AG04450 (cell line): ENCODE measurements around the gene THADA. TPM values are rescaled to one million over a fixed set of nuclear protein-coding genes. Genes with fewer than 3 reads are reported as not detected.
A peak's percentile ranks its signal among the peaks of the same experiment; 100 is the strongest.

Experiments used
- CTCF ChIA-PET: fragments of 300-600, 350-600 bp; formaldehyde crosslinking; extraction: SDS; loops from one replicate; lab custom pipeline; 2022; ENCODE audit warnings: antibody characterized with exemption, inconsistent platforms; lab: Charles Lee
- POLR2A ChIA-PET: fragments of 350-600 bp; formaldehyde crosslinking; extraction: SDS; loops from one replicate; lab custom pipeline; 2021; ENCODE audit warnings: antibody characterized with exemption, inconsistent platforms; lab: Yijun Ruan, JAX
- DNase-seq: peaks from one replicate; pipeline ENCODE4 v3.0.0-alpha.2; 2011; ENCODE audit warnings: low read depth, low spot score
- H3K27ac ChIP-seq: one replicate; pipeline ENCODE4 v1.5.1; 2012; ENCODE audit warnings: low read depth, low read length, control low read depth
- H3K27me3 ChIP-seq: one replicate; pipeline ENCODE4 v1.6.0; 2012; ENCODE audit warnings: low read length; ENCODE audit not compliant: control insufficient read depth, insufficient read depth
- H3K4me3 ChIP-seq: 2 replicates; pipeline ENCODE4 v1.5.1; 2011; ENCODE audit warnings: mild to moderate bottlenecking, low read depth, low read length, control low read depth
- H3K9me3 ChIP-seq: 2 replicates; pipeline ENCODE4 v1.5.1; 2012; ENCODE audit warnings: low read length; ENCODE audit not compliant: control insufficient read depth, insufficient read depth
- polyA plus RNA-seq: library from polyadenylated mRNA; depleted of rRNA; stranded (reverse); fragments of >200 nt; gene quantifications from 2 replicates; pipeline ENCODE4 v1.2.3, GENCODE V29; 2011
- TF ChIP-seq, protein P1 (sequence below): IDR thresholded peaks from 2 replicates; pipeline ENCODE4 v1.5.1; 2011; ENCODE audit warnings: low read depth, low read length, control low read depth, inconsistent platforms

THADA gene
- polyA plus RNA-seq, 1 experiment = 15.0 TPM

DNA sequence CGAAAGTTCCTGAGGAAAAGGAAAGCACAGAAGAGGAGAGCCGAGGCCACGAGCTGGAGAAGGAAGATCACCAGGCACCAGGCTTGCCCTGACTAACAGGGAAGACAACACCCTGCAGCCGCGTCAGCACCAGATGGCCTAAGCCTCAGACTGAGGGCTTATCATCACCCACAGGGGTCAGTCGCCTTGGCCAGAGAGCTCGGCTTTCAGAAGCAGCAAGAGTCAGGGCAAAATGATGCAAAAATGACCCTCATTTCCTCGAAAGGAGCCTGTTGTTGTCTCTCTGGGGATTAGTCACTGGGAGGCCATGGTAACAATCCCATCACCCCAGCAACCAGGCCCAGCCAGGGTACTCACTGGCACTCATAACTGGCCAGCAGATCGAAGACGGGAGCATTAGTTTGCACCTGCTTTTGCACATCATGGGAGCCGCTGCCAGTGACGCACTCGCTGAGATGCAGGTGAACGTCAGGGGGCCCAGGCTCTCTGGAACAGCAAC lies 326.7 kb downstream of the THADA start:
- Histone ChIP-seq H3K9me3 (no peaks in the 10 kb centered on the region), H3K27me3 (no peaks in the 10 kb centered on the region), H3K4me3 (peak overlapping the region; percentile 12), H3K27ac (peak overlapping the region; percentile 90)
- peak; percentile 92 for DNase-seq
- TF ChIP-seq, protein P1, sequence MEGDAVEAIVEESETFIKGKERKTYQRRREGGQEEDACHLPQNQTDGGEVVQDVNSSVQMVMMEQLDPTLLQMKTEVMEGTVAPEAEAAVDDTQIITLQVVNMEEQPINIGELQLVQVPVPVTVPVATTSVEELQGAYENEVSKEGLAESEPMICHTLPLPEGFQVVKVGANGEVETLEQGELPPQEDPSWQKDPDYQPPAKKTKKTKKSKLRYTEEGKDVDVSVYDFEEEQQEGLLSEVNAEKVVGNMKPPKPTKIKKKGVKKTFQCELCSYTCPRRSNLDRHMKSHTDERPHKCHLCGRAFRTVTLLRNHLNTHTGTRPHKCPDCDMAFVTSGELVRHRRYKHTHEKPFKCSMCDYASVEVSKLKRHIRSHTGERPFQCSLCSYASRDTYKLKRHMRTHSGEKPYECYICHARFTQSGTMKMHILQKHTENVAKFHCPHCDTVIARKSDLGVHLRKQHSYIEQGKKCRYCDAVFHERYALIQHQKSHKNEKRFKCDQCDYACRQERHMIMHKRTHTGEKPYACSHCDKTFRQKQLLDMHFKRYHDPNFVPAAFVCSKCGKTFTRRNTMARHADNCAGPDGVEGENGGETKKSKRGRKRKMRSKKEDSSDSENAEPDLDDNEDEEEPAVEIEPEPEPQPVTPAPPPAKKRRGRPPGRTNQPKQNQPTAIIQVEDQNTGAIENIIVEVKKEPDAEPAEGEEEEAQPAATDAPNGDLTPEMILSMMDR = peak; percentile 30
- CTCF ChIA-PET = interaction anchor here (1.0 to 1.4 kb wide), 3 partner anchors 18 to 215 kb away, joined by 3 to 4 read pairs (median 4); no protein-coding TSS in a partner anchor
- POLR2A ChIA-PET = interaction anchor here (0.6 to 1.3 kb wide), 4 partner anchors 24 to 610 kb away, joined by 3 to 8 read pairs (median 4); partner anchors contain the start of gene ZFP36L2

DNA sequence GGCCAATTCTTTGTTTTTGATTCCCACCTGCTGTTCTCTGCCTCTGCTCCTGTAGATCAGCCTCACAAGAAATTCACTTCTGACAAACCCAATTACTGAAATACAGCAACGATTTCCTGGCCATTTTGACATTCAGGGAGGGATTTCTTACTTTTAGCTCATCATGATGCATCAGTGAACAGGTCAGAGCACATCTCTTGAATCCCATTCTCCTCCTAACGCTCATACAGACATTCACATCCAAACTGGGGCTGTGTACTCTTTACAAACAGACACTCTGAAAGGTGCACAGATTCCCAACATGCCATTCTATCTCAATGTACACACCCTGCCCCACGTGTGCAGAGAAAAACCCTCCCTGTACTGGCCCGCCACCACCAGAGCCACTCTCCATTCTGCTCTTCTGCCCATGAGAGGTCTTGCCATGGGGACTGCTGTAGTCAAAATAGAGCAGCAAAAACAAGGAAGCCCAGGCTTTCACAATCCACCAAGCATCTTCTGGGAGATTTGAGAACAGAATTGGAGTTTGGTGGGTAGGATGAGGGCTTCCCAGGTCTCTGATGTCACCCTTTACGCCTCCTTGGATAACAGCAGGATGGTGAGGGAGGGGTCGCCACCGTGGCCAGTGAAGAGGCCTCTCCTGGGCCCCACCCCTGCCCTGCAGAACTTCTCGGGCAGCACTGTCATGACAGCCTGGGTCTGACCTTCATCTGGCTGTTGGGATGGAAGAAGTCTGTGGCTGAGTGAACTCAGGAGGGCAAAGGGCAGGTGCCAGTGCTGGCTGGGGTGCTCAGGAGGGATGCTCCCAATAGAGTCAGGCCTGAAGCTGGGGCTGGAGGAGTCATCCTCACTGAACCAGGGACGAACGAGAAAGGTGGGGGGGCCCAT lies 327.5 kb downstream of the THADA start:
- H3K9me3 ChIP-seq = no peaks in the 10 kb centered on the region
- TF ChIP-seq, protein P1 = no peak
- H3K27me3 ChIP-seq = no peaks in the 10 kb centered on the region
- H3K27ac ChIP-seq = peak overlapping the region; percentile 90
- POLR2A ChIA-PET = interaction anchor here (0.6 to 1.3 kb wide), 3 partner anchors 25 to 609 kb away, joined by 3 to 8 read pairs (median 4); partner anchors contain the start of gene ZFP36L2
- peak overlapping the region; percentile 12 for H3K4me3 ChIP-seq
- CTCF ChIA-PET = interaction anchor here (1.0 to 2.3 kb wide), 6 partner anchors 17 to 216 kb away, joined by 3 to 11 read pairs (median 4); no protein-coding TSS in a partner anchor
- no peak for DNase-seq

DNA sequence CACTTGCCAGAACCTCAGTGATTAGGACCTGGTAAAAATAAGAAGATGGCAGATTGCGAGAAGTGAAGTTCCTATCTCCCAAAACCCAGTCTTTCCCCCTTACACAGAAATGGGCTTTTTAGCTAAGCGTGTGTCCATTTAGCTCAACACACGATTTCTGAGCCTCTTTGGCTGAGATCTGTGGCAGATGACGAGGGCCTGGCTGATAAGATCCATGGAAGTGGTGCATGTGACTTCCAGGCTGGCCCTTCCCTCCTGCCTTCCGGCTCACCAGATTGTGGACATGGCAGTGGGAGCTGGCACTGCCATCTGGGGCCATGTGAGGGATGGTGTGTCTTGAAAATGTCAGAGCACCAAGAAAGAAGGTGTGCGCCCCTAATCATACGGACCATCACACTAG lies 328.5 kb downstream of the THADA start:
- DNase-seq = no peak
- Histone ChIP-seq H3K9me3 (no peaks in the 10 kb centered on the region), H3K4me3 (no peak overlapping the region), H3K27ac (no peak overlapping the region), H3K27me3 (no peaks in the 10 kb centered on the region)
- TF ChIP-seq, protein P1 = no peak
- POLR2A ChIA-PET = interaction anchor here (0.6 kb wide), 1 partner anchor 40 kb away, joined by 3 read pairs; no protein-coding TSS in a partner anchor
- CTCF ChIA-PET = interaction anchor here (1.0 to 2.3 kb wide), 3 partner anchors 38 to 217 kb away, joined by 4 to 11 read pairs (median 10); no protein-coding TSS in a partner anchor

DNA sequence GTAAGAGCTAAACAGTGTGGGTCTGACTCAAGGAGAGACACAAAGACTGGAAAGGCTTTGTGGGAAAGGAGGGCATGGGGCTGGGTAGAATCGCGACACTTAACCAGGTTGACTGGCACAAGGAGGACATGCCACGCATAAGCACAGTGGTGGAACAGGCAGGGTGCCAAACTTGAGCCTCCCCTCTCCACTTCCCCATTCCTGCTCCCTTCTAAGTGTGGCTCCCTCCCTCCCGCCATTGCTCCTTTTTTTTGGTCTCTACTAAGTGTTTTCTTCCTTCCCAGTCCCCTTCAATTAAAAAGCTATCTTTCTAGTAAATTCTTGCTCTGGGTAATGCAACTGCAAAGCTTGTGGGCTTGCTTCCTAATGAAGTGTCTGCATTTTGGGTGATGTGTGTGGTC lies 329.1 kb downstream of the THADA start:
- no peak for DNase-seq
- CTCF ChIA-PET = interaction anchor here (0.7 to 2.3 kb wide), 4 partner anchors 17 to 320 kb away, joined by 3 to 11 read pairs (median 7); no protein-coding TSS in a partner anchor

More for the DNA sequence above, 329.1 kb downstream of the THADA start:
- Histone ChIP-seq H3K4me3 (no peak overlapping the region), H3K9me3 (no peaks in the 10 kb centered on the region), H3K27me3 (no peaks in the 10 kb centered on the region), H3K27ac (no peak overlapping the region)
- POLR2A ChIA-PET = interaction anchor here (0.6 kb wide), 1 partner anchor 40 kb away, joined by 3 read pairs; no protein-coding TSS in a partner anchor
- TF ChIP-seq, protein P1 = no peak
